NCI-H2107 (cell line): ENCODE results near the gene SARM1.

Experiments
- DNase-seq: peaks from one replicate; lab custom pipeline; 2025; lab: John Stamatoyannopoulos, UW

Gene SARM1

GRCh38 chr17:28341516-28341915 lies 30.0 kb upstream of the SARM1 start:
- DNase-seq: no peak

- DNase-seq: no peak
These were observed 29.2 kb upstream of the SARM1 start for GRCh38 chr17:28342313-28342712.

DNA sequence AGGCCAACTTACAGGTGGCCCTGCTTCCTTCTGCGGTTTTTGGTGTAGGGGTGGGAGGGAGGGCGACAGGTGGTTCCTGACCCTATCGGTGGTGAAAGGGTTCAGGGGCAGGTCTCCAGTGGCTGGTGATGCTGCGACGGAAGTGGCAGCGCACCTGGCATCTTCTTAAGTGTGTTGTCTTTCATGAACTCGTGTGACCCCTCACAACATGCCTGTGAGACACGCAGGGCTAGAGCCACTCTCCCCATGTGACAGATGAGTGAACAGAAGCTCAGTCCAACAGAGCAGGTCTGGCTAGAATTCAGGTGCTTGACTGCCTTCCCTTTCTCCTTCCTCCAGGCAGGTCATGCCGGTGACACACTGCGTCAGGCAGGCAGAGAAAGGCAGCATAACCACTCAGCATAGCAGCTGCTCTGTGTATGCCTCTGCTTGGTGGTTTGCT lies 28.0 kb upstream of the SARM1 start:
- DNase-seq: no peak

DNA sequence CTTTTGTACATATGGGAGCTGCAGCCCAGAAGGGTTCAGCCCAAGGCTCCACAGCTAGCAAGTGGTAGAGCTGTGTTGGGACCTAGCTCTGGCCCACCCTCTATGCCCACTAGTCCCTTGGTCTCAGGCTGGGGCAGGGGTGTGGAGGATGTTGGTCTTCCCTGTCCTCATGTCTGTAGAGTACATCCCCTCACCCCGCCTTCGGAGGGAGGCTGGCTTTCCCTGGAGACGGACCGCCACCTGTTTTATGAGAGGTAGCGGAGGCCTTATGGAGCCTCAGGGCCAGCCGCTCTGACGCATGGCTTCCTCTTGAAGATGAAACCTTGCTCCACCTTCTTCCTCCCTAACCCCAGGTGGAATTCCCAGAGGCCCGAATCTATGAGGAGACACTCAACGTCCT lies 27.5 kb upstream of the SARM1 start:
- DNase-seq: no peak

DNA sequence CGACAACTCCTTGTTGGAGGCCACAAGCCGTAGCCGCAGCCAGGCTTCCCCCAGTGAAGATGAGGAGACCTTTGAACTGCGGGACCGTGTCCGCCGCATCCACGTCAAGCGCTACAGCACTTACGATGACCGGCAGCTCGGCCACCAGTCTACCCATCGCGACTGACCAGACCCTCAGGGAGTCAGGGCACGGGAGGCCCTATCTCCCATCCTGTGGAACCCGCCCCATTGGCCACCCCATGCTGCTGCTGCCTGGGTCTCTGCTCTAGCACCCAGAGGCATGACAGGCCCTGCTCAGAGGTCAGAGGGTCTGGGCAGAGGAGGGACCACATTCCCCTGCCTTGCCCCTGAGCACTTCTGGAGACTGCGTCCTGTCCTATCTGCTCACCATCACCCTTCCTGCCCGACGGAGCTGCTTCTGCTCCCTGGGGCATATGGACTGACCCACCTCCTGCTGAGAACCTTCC lies 27.0 kb upstream of the SARM1 start:
- DNase-seq: no peak

- no peak for DNase-seq
These were observed 25.9 kb upstream of the SARM1 start for GRCh38 chr17:28345419-28346198.

DNA sequence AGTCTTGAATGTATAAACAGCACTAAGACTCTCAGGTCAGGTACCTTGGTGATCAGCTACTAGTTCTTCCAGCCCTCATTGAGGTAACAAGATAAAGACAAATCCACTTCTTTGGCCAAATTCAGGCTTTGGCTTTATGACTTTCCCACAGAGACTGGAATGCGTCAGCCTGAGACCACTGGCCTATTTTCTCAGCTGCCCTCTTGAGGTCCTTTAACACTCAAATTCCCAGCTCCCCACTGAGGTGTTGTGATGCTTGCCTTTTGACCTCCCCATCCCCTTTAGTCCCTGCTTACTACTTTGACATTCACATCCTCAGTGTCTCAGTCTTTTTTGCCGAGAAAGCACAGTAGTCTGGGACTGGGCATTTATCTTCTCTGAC lies 25.3 kb upstream of the SARM1 start:
- no peak for DNase-seq

DNA sequence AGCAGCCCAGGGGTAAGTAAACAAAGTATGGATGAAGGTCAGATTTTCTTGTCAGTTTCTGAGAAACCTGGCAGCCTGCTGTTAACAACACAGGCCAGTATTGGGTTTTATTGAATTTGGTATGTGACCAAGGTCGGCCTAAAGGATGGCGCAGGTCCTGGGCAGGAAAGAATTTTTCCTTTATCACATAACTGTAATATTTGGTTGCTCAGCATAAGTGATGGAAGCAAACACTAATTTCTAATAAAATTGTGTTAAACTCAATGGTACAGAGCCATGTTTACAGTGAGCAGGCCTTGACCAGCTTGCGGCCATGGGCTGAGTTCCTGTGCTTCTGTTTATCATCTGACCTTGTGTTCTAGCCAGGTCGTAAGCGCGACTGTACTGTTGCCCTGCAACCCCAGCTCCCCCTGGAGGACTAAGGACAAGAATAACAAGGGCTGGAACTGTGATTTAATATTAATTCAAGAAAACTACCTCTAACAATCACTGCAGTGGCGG lies 24.7 kb upstream of the SARM1 start:
- no peak for DNase-seq

GRCh38 chr17:28347261-28347891 lies 24.1 kb upstream of the SARM1 start:
- DNase-seq: no peak

DNA sequence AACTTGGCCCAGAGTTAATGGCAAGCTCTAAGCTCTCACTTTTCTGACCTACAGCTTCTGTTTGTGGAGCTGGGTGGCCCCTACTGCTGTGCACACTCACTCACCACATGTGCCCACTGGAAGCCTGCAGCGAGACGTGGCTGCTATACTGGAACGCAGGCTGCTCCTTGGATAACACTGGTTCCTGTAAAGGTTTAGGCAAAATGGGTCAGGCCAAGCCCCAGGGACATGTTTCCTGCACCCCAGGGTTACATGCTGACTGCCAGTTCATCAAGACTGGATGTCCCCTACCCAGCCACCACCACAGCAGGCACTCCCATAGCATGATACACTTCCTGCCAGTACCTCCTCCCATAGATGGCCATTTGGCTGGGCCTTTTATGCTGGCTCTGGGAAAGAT lies 22.5 kb upstream of the SARM1 start:
- DNase-seq: no peak

GRCh38 chr17:28350271-28350670 lies 21.2 kb upstream of the SARM1 start:
- no peak for DNase-seq

- peak; percentile 87 for DNase-seq
These were observed 14.2 kb upstream of the SARM1 start, which contains the start of gene POLDIP2 for GRCh38 chr17:28357061-28357900. TSS of gene POLDIP2 (minus strand) at chr17:28357527. CDS start at chr17:28357448, 79 bp downstream.

GRCh38 chr17:28357901-28358197 lies 13.6 kb upstream of the SARM1 start:
- no peak for DNase-seq

- no peak for DNase-seq
These were observed 8.3 kb upstream of the SARM1 start for GRCh38 chr17:28363186-28363585.

DNA sequence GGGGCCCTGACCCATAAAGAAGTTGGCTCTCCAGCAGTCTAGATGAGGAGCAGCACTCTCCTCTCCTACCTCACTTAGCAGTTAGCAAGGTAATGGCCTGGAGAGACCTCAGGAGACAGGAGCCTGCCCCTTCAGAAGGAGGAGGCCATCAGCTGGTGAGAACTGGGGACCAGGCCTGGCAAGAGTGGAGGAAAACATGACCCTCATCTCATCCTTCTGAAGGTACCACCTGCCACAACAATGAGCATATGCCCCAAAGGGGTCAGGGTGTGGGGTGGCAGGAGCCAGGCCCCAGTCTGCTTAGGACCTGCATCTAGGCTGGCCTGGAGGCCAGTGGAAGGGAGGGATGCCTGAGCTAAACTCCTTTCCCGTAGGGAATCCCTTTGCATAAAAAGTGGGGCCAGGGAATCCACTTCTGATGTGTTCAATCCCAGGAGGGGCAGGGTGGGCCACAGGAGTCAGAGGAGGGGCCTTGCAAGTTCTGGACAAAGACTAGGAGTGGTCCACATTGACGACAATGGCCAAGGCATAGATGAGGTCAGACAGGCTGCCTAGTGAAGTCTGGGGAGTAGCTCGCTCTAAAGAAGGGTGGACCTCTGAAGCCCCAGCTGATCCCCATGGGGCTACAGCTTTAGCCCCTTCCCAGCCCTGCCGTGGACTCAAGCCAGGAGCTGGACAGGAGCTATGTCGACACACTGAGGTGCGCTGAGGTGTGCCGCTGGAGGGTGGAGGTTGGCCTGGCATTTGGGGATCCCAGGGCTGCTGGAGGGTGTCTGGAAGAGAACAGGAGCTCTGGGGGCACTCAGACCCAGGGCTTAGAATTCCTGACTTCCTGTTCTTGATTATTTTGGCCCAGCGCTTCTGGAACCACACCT lies 7.5 kb upstream of the SARM1 start:
- no peak for DNase-seq

DNA sequence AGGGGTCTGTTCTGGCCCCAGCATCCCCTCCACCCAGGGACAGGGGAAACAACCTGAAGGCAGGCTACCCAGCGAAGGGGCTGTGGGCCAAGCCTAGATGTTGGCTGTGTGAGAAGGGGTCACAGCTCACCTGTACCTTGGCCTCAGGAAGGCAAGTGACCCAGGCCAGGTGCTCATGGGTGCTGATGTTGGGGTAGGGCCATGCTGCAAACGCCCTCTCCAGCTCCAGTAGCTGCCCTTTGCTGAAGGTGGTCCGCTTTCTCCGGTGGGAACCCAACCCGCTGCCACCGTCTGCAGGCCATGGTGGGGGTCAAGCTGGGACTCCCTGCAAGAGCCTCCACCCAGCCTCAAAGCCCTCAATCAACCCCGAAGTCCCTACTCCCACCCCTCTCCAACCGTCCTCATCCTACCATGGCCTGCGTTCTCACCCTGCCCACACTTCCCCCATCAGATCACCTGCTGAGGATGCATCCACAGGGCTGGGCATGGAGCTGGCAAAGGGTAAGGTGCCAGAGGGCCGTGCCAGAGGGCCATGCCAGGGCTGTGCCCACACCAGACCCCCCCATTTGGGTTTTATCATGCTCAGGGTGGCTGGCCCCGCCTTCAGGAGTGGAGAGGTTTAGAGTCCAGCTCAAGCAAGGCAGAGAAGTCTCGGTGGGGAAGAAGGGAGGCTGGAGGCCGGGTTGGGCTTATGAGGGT lies 6.7 kb upstream of the SARM1 start, which contains the start of gene SEBOX:
SEBOX (minus strand) TSS at position 535 of the 699 bp plus-strand sequence; CDS start at position 487, 48 bp downstream.
- DNase-seq: no peak

GRCh38 chr17:28365487-28365886 lies 6.0 kb upstream of the SARM1 start:
- DNase-seq: no peak

- DNase-seq: no peak
These were observed 4.9 kb upstream of the SARM1 start for GRCh38 chr17:28366605-28367004.

DNA sequence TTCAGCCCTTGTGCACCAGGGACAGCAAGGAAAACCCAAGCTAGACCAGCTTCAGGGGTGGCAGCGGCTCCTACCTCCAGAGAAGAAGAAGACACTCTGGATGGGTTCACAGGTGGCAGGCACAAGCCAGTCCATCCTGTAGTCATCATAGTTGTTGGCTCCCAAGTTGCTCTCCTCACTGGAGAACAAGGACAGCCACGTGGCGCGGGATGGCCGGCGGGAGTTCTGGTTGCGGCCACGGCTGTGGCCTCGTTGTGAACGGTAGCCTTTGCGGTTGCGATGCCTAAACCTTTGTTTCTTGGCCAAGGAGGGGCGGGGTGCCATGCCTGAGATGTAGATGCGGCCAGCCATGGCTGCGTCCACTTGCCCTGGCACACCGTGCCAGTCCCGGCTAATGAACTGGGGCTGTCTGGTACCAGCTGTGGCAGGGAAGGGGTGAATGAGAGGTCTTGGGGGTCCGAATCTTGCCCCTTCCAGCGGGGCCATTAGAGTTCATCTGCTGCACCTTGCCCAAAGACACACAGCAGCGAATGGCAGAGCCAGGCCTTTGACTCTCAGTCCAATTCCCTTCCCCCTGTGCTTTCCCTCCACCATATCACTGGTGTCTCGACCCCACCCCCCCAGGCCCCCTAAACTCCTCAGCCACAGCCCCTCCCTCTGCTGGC lies 3.7 kb upstream of the SARM1 start:
- DNase-seq: no peak

DNA sequence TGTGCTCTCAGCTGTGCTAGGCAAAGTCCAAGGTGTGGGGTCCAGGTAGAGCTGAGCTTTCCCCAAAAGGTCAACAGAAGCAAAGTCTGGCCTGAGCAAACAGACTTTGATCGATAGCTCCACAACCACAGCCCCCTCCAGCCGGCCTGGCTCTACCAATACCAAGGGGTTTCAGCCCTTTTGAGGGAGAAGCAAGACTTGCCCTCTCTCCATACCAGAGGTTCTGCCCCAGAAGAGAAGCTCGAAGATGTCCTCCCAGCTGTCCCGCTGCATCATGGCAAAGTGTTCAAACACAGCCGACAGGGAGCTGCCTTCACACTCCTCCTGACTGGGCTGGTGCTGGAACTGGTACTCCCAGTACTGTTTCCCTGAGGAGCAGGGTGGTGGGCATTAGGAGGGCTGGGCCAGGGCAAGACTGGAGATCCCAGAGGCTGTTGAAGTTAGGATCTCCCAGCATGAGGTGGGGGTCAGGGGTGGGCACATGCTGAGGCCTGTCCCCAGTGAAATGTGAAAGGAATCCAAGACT lies 3.1 kb upstream of the SARM1 start:
- DNase-seq: no peak
